Activated T-helper 1 cell treated with anti-CD3 and anti-CD28 coated beads, Interleukin-2, amount 50 U/mL, for 16 hours (primary cell): ENCODE data around the gene BANP.

Experiments
- DNase-seq, 2 donors: peaks; one replicate each; pipeline ENCODE4 v3.0.0-alpha.2; 2020; ENCODE audit warnings: low read depth in 1 of 2, low spot score in 1 of 2

BANP gene

DNA sequence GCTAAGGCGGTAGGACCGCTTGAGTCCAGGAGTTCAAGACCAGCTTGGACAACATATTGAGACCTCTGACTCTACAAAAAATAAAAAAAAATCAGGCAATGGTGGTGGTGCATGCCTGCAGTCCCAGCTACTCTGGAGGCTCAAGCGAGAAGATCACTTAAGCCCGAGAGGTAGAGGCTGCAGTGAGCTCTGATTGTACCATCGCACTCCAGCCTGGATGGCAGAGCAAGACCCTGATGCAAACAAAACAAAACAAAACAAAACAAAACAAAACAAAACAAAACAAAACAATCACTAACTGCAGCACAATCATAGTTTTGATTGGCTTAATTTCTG, 2.5 kb upstream of the BANP start:
- no peak for DNase-seq

DNA sequence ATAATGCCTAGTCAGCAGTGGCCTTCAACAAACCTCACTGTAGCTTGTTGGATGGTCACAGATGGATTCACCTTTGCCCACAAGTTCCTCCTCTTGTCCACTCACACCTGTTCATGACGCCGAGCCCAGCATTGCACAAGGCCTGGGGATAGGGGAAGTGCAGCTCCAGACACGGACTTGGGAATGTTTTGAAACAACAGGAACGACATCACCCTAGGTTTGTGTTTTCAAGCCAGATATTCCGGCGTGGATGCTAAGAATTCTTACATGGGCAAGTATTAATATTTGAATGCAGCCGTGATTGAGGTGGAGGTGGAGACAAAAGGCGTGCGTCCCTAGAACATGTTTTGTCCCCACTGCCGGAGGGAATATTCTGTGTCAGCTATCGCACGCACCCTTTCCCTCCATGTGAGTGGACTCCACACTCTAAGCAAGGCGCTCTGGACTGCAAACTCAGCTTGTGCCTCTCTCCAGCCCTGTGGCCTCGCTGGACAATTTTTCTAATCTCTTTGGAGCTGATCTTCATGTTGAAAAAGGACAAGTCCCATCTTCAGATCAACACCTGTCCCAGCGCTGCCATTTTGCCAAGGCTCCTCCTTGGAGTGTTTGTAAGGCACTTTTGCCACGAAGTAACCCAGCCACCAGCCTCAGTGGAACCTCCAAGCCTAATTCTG, 2.0 kb upstream of the BANP start:
- no peak for DNase-seq

DNA sequence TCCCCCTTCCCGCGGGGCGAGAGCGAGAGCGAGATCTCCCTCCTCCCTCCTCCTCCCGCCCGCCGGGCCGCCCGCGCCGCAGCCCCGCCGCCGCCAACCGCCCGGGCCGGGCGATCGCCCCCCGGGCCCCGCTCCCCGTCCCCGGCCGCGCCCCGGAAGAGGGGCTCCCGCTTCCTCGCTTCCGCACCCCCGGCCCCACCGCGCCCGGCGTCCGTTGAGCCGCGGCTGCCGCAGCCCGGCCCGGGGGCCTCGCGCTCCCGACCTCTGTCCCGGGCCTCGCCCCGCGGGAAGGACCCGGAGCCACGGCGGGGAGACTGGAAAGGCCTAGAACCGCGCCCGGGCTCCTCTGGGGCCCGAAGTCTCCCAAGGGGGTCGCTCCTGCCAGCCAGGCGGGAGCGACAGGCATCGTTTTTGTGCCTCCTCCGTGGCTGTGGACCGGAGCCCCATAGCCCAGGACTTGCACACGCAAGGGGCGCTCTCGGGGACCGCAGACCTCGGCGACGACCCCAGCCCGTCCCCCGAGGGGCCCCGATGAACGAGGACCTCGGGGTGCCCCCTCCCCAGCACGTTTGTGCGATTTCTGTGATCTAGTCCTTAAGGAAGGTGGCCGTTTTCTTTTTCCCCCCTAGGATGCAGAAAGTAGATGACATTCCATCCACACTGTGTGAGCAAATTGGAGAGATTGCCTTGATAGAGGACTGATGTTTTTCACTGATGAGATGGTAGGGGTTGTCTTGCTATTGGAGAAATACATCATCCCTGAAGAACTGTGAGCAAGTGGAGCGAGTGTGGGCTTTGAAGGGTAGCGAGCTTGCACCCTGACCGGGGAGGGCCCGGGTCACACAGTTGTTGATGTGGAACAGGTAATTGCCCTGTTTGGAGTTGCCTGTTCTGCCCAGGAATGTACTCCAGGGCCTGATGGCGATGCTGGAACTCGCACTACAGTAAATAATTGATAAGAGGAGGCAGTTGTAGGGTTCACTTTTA, 611 bp downstream of the BANP start:
- no peak for DNase-seq

DNA sequence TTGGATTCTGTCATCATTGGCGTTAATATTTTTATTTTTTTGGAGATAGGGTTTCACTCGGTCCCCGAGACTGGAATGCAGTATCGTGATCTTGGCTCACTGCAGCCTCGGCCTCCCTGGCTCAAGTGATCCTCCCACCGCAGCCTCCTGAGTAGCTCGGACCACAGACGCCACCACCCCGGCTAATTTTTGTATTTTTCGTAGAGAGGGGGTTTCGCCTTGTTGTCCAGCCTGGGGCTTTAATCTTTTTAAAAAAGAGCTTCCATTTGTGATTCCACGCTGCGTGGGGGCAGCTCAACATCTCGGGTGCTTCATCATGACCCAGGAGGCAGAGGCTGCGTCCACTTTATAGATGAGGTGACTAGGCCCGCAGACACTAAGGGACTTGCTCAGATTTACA, 1.5 kb downstream of the BANP start:
- no peak for DNase-seq

DNA sequence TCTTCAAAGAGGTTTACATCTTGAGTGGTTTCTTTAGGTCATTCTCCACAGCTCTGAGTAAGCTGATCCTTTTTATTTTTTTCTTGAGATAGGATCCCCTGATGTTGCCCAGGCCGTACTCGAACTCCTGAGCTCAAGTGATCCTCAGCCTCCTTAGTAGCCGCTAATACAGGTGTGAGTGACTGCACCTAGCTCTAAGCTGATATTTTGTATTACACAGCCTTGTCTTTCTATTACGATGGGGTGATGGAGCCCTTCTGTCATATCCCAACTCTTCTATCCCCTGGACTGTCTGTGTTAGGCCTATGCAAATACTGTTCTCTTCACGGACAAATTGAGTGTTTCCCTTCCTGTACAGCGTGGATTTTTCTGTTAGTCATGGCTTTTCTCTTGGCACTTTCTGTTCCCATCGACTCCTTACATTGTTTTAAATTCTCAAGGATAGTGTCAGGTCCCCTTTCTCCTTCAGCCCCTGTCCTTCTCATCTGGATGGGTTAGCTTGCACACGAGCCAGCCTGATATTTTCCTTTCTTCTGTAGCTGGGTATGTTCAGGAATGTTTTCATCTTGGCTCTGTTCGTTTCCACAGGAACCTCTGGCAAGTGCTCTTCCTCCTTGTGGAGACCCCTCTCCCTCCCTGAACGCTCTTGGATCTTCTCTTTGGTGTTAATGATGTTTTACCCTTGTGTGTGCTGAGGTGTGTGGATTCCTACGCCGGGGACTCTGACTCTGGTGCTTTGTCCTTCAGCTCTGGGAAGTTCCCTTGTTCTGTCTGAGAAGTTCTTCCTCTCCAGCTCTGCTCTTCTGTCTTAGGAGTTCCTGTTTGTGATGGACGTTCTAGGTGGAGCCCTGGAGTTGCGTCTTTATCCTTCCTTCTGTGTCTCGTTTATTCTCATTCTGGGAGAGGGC, 2.3 kb downstream of the BANP start:
- no peak for DNase-seq

DNA sequence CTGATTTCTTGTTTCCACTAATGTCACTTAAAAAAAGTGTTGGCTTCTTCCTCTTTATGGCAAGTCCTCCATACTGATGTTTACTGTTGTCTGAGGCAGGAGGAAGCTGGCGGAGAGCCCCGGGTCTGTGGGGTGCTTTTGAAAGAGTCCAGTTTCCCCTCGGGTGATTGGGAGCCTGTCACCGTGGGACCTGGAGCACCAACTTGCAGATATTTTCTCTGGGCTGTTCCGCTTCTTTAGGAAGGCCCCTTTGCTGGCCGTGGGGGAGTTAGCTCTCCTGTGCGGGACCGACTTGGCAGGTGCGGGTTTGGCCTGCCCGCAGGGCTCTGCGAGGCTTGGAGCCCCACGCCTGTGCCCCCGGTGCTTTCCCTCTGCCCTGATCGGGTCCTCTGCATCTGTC, 3.1 kb downstream of the BANP start:
- DNase-seq: no peak

DNA sequence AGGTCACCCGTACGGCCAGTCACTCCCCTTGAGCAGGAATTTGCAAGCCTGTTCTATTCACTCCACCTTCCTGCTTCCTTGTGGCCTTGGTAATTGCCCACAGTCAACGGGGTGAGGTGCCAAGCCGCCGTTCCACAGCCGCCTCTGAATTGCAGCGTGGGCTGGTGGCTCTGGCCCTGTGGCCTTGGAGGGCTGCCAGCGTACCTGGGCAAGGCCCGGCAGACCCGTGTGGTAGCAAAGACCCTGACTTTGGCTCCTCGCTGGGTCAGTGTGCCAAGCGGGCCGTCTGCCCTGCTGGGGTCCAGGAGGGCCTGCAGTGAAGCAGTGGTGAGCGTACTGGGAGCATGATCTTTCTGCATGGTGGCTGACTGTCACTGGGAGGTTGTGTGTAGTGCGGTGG, 3.6 kb downstream of the BANP start:
- DNase-seq: no peak

DNA sequence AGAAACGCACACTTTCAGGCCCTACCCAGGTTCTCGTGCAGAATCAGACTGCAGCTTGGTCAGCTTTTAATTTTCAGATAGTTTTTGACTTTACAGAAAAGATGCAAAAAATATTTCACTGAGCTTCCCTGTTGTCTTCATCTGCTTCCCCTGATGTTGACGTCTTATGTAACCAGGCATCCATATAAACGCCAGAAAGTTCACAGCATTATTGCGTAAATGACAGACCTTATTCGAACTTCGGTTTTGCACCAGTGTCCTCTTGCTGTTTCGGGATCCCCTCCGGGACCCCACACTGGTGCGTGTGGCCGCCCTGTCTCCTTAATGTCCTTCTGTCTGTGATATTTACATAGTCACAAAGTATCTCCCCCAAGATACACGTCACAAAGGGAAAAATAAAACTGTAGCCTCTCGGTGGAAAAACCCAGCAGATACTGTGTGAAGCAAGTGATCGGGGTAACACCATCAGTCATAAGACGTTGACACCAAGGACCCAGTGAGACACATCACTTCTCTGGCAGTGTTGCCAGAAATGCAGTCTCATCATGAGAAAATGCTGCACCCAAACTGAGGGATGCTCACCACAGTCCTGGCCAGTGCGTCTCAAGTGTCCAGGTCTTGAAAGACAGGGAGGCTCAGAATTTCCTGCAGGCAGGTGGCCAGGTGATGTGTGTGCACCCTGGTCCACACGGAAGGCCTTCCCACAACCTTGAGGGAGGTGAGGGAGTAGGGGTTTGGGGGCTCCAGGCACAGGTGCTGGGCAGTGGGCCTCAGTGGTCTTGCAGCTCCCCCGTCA, 4.3 kb downstream of the BANP start:
- no peak for DNase-seq

DNA sequence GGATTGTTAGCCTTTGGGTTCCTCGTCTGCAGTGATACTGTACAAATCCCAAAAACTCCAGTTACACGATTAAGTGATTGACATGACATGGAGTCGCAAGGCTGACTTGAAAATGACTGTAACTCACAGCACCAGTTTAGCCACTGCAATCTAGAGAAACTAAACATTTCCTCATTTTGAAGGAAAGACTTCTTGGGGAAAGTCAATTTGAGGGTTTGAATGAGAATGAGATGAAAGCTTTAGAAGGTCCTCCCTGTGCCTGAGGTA, 4.8 kb downstream of the BANP start:
- no peak for DNase-seq

DNA sequence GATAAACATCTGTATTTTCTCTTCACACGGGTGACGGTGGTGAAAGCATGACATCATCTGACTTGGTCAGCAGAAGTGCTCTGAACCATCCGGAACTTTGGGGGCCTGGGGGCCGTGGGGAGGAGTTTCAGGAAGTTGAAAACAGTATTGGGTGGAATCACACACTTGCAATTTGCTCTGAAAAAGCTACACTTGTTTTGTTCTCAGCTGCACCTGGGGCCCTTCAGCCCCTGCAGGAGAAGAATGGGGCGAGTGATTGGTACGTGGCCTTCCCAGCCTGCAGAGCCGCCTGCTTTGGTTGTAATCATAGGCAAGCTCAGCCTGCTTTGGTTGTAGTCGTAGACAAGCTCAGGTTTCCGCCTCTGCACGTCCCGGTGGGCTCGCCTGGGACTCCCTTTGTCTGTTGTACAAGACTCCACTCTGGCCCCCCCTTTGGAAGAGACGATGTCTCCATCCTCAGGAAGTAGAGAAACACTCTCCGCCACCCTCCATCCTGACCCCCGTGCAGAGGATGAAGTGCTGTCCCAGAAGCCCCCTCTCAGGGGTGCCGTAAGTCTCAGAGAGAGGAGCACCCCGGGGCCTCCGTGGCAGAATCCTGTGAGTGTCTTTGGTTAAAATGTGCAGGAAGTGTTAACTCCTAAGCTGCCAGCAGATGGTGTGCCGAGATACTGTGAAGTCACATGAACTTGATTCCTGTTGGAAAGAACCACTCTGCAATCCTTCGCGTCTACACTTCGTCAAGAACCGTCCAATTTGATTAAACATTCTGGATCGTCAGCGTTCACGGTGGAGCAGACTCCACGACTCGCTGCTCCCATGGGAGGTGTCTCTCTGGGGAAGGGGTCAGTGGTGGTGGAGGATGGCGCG, 5.4 kb downstream of the BANP start:
- DNase-seq: peak; percentile 18 to 60

DNA sequence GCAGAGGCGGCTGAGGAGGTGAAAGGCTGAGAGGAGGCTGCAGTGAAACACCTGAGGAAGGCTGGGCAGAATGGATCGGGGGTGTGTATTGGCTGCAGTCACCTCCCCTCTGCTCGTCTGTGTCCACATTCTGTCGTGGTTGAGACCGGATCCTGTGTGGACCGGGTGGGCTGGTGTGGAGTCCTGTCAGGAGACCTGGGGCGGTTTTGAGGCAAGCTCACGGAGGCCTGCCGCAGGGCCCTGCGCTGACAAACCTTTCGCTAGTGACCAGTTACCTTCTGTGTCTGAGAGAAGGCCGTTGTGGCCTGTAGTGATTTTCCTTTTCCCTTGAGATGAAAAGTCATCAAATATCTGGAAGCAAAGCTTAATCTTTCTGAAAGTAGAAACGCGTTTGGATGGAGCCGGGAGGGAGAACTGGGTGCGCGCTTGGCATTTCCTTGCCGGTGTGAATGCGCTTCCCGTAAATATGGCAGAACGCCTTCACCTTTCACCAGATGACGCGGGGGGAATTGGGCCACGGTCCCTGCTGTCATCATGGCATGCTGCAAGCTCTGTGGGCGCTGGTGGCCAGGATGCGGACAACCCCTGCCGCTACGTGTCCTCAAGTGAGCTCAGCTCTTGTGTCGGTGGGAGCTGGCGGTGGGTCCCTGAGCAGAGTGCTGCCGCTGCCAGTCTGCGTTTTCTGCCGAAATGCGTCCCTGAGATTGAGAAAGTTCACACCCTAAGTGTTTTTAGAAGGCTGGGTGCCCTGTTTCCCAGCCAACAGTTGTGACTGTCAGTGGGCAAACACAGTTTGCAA, 6.3 kb downstream of the BANP start:
- no peak for DNase-seq

DNA sequence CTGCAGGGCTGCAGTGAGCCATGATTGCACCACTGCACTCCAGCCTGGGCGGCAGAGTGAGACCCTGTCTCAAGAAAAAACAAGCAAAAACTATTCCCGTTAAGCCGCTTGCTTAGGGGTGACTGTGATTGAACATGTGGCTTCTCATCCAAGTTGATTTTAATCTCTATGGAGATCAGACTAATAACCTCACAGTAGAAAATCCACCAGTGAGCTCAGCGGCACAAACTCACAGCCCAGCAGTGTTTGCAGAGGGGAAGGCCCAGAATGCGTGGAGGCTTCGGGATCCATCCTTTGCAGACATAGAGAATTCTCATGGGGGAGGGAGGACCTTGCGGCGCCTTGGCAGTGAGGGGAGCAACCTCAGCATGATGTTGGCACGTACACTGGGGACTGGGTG, 7.4 kb downstream of the BANP start:
- no peak for DNase-seq

DNA sequence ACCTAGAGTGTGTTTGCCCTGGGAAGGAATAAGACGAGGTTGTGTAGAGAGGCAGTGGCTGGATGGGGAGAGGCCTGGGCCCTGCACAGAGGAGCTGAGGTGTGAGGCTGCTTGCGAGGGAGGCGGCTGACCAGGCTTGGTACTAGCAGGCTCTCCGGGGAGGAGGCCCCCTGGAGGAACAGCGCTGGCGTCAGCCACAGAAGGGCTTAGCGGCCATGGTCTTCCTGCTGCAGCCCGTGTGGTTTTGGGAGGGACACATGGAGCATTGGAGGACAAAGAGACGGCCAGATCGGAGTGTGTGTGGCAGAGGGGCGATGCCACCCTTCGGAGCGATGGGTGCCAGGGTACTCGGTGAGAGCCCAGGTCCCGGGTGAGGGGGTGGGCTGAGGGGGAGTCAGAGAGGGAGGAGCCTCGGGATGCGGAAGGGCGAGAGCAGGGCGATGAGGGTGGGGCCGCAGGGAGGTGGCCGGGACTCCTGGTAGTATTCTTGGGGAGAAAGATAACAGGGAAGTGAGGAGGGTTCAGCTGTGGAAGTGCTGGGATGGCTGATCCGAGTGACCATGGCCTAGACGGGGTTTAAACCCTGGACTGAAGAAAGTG, 8.3 kb downstream of the BANP start:
- no peak for DNase-seq

DNA sequence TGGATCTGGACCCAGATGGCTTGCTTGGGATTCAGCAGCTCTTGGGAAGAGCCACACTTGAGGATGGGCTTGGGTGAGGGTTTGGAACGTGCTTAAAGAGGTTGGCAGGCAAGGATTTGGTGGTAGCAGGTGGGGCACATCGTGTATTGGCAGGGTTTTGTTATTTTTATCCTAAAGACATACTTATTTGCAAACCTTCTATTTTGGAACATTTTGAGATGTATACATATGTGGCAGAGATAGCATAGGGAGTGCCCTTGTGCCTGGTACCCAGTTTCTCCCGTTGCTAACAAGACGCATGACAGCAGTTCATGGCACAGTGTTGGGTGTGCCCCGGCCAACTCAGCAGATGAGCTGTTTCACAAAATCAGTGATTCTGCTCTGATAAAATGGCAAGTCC, 9.1 kb downstream of the BANP start:
- no peak for DNase-seq

DNA sequence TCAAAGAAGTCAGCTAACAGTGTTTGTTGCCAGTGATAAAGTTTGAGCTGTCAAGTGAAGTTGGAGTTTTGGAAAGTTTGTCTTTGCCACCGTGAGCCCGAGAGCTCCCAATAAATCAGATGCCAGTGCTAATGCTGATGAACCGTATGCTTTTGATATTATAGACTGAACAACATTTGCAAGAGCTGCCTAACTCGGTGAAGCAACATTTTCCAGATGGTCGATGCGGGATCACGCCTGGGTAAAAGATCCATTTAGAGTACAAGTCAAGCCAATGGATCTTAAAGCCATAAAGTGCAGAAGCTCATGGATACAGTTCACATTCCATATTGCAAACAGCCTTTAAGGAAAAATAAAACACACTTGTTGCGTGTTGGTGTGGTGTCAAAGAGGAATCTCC, 9.6 kb downstream of the BANP start:
- DNase-seq: no peak

DNA sequence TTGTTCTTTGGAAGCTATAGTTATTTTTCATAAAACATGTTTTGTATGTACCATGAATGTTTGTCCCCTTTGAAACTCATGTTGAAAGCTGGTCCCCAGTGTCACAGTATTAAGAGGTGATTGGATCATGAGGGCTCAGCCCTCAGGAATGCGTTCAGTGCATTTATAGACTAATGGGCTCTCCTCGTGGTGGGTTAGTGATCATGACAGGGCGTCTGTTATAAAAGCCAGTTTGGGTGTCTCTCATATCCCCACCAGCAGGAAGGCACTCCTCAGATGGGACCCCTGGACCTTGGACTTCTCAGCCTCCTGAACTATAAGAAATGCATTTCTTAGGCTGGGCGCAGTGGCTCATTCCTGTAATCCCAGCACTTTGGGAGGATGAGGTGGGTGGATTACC, 10.4 kb downstream of the BANP start:
- no peak for DNase-seq

DNA sequence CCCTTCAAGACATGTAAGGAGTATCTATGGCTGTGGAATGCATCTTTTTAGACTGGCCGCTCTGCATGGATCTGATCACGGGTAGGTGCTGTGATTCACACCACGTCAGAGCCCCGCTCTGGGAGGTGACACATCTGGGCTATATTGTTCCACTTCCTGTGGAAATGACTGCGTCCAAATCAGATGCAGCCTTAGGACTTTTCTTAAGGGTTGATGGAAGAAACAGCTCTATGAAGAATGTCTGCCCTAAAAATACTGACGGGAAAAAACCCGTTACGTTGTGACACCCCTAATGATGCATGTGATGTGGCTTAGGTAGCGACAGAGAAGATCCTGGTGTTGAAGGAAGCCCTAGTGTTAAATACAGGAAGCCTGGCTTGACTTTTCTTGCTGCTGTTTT, 12.2 kb downstream of the BANP start:
- peak; percentile 16 to 44 for DNase-seq

DNA sequence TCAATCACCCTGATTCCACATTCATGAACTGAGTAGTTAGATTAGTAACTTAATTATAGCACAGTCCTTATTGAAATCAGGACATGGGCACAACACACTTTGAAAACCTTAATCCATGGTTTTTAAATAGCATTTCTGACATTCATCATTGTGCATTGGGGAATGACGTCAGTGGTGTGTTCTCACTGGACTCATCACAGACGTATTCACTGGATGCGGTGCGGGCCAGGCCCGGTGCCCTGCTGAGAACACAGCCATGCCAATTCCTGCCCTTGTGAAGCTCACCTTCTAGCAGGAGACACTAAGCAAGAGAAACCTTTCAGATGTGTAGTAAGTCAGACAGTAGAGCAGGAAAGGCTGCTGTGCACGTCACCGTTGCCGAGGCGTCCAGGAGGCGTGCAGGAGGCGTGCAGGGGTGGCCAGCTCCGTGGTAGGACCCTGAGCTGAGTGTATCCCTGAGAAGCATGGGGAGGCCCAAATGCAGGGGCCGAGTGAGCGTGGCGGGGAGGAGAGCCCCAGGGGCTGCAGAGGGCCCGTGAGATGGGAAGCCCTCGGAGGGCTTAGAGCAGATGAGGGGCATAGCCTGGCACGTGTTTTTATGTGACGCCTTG, 12.9 kb downstream of the BANP start:
- DNase-seq: no peak

DNA sequence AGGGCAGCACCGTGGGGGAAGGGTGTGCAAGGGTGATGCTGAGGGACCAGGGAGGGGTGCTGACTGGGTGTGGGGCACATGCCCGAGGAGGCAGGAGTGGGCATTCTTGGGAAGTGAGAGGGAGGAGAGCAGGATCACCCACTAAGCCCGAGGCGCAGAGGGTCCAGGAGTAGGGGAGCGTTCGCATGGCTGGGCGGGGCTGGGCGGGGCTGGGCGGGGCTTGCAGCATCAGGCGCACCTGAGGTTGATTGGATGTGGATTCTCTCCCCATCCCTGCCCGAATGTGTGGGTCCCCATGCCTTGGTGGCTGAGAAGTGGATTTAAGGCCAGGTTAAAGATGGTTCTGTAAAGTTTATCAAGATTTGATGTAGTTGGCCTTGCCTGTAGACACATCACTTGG, 14.2 kb downstream of the BANP start:
- no peak for DNase-seq
